H4 (cell line): ENCODE measurements around the gene KLHL13. TPM values are rescaled to one million over a fixed set of nuclear protein-coding genes. Genes with fewer than 3 reads are reported as not detected.
"Not testable (repeated sequence)": the region's sequence is repeated elsewhere in the genome, so short reads cannot be mapped to it uniquely, and the experiment has no call there.

Experiments
- DNase-seq: peaks from one replicate; pipeline ENCODE4 v3.0.0-alpha.2; 2015; ENCODE audit warnings: low spot score
- total RNA-seq: library from RNA; depleted of rRNA; stranded (reverse); fragments of >200 nt; shearing (Covaris generic); gene quantifications from 2 replicates; pipeline ENCODE4 v1.2.3, GENCODE V29; 2014

The KLHL13 gene
- total RNA-seq, 1 experiment from 2014 or later: 12.7 TPM

GRCh38 chrX:118066867-118067515, 49.6 kb downstream of the KLHL13 start:
- no peak for DNase-seq

DNA sequence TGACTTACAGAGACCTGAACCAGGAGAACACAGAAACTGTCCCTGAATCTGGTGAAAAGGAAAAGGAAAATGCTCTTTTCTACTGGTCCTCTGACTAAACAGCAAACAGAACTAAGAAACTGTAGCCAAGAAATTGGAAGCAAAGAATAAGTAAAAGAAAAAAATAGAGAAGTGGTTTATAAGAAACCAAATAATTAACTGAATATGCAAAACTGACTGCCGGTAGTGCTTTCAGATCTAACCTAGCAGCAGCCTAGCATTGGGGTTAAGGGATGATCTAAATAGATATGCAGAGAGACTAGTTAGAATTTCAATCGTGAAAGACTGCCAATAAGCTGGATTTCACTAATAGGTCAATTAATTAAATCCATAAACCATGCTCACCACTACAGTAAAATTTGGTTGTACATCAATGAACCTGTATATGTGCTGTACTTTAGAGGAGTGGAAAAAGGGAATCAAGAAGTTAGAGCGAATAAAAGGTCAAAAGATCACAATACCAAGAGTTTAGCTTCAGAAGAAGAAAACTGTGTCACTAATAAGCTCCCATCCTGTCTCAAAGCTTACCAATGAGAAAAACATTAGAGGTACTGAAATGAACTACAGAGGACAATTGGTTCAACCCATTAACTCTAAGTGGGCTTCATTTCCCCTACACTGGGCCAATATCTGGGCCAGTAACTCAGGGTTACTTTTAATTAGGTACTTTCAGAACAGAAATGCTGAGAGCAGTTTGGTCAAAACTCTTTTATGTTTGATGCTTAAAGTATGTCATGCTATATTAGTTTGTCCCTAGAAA, 53.6 kb downstream of the KLHL13 start:
- DNase-seq: no peak

DNA sequence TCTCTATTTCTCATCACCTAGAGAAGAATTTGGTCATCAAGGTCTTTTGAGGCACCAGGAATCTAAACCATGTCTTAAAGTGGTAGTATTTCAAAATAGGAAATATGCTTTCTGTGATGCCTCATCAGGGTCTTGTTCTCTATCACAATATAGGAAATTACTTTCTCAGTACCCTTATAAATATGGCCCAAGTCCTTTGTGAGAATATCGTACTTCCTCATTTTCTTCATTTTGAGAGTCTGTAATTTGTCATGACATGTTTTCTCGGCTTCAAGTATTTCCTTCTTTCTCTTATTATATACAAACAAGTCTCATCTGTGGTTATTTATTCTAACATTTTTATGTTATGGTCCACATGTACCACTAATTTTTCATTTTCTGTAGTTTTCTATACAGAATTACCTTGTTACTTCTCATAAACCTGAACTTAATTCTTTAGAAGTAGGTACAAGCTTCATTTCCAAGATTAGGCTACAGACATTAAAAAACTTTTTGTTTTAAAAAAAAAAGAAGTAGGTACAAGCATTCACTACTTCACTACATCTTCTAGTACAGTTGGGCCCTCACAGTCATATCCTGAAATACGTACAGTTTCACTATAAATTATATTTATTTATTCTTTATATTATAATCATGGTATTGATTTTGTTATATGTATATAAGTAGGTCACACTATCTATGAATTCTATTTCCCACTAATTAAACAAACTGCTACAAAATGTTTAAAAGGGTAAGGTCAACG, 54.4 kb downstream of the KLHL13 start:
- DNase-seq: no peak

- no peak for DNase-seq
Observed at GRCh38 chrX:118058924-118059323, 57.7 kb downstream of the KLHL13 start.

DNA sequence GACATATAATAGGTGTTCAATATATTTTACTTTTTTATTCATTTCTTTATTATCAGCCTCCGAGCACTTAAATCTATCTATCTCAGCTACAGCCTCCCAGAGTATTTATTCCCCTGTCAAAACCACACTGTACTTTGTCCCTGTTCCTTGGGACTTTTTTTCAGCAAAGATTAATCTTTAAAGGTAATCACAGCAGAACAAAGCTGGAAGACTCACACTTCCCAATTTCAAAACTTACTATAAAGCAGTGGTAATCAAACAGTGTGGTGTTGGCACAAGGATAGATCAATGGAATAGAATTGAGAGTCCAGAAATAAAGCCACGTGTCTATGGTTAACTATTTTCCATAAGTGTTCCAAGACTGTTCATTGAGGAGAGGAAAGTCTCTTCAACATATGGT, 59.7 kb downstream of the KLHL13 start:
- DNase-seq: no peak

- no peak for DNase-seq
Observed at GRCh38 chrX:118049713-118050112, 66.9 kb downstream of the KLHL13 start.

DNA sequence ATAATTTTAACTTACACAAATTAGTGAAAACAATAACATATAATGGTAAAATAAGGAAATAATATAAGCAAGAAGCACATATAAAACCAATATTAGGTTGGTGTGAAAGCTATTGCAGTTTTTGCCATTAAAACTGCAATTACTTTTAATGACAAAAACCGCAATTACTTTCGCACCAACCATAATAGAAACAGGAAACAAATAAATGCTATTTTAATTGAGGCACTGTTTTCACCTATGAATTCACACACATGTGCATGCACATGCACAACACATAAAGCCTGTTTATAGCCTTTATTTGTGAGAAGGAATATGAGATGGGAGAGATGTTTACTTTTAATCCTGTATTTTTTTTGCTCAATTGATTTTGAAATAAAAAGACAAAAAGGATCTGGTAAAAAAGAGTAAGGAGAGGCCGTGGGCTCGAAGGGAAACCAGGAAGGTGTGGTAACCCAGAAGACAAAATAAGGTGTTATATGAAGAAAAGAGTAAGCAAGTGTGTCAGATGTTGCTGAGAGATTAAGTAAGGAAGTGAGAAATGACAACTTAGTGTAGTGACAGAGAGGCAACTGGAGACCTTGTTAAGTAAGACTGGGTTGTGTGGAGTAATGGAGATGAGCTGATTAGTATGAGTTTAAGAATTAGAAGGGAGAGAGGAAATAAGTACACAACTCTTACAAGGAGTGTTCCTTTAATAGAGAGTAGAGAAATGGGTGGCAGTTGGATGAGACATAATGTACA, 69.0 kb downstream of the KLHL13 start:
- no peak for DNase-seq

DNA sequence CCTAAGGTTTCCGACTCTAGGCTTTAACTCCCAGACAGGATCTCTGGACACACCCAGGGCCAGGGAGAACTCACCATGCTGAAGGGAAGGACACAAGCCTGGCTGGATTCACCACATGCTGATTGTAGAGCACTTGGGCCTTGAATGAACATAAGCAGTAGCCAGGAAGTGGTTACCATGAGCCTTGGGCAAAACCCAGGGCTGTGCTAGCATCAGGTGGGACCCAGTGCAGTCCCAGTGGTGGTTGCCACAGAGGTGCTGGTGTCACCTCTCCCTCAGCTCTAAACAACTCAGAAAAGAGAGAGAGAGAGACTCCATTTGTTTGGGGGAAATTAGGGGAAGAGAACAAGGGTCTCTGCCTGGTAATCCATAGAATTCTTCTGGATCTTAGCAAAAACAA, 77.0 kb downstream of the KLHL13 start:
- no peak for DNase-seq

DNA sequence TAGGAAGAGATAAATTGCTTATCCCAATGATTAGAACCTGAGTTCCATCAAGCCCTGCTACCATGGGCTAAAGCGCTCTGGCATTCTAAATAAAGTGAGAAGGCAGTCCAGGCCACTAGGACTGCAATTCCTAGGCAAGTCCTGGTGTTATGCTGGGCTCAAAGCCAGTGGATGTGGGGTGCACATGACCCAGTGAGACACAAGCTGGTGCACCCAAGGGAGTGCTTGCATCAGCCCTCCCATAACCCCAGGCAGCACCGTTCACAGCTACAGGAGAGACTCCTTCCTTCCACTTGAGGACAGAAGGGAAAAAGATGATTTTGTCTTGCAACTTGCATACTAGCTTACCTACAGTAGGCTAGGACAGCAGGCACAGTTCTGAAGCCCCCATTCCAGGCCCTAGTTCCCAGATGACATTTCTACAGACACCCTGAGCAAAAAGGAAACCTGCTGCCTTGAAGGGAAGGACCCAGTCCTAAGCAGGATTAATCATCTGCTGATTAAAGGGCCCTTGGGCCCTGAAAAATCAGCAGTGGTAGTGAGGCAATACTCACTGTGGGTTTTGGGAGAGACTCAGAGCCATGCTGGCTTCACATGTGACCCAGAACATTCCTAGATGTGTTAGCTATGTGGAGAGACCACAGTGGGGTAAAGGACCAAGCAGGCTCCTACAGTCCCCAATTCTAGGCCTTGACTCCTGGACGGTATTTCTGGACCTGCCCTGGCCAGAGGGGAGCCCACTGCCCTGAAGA, 77.8 kb downstream of the KLHL13 start:
- DNase-seq: no peak

DNA sequence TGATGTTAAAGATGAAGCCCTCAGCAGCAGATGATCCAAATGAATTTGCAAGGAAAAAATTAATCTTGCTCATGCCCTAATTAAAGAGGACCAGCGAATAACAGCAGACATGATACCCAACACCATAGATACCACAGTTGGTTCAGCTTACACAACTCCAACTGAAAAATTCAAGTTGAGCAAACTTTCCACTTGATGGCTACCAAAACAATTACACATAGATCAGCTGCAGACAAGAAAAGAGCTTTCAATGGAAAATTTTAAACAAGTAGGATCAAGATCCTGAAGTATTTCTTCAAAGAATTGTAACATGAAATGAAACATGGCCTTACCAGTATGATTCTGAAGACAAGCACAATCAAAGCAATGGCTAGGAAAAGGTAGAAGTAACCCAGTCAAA, 90.0 kb downstream of the KLHL13 start:
- no peak for DNase-seq

DNA sequence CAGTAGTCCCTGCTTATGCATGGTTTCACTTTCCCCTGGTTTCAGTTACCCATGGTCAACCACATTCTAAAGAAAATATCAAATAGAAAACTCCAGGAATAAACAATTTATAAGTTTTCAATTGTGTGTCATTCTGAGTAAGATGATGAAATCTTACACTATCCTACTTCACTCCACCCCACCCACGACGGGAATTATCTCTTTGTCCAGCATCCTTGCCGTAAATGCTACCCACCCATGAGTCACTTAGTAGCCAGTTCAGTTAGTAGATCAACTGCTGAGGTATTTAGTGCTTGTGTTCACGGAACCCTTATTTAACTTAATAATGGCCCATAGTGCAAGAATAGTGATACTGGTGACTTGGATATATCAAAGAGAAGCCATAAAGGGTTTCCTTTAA, 91.4 kb downstream of the KLHL13 start:
- peak; percentile 28 for DNase-seq

DNA sequence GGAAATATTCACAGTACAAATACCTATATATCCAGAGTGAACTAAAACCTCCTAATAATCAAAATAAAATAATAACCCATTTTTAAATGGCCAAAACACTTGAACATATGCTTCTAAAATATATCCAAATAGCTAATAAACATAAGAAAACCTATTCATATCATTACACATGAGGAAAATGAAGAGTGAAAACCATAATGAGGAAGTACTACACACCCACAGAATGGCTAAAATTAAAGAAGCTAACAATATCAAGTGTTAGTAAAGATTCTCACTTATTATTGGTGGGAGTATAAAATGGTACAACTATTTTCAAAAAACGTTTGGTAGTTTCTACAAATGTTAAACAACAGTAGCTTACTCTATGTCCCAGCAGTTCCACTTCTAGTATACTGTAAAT, 92.1 kb downstream of the KLHL13 start:
- no peak for DNase-seq

DNA sequence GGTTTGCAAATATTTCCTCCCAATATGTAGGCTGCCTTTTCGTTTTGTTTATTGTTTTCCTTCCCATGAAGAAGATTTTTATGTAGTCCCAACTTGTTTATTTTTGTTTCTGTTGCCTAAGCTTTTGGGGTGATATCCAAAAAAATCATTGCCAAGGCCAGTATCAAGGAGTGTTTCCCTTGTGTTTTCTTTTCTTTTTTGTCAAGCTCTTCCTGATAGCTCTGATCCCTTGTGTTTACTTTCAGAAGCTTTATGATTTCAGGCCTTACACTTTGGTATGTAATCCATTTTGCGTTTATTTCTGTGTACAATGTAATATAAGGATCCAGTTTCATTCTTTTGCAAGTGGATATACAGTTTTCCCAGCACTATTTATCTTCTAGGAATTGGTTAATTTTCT, 93.9 kb downstream of the KLHL13 start:
- no peak for DNase-seq

DNA sequence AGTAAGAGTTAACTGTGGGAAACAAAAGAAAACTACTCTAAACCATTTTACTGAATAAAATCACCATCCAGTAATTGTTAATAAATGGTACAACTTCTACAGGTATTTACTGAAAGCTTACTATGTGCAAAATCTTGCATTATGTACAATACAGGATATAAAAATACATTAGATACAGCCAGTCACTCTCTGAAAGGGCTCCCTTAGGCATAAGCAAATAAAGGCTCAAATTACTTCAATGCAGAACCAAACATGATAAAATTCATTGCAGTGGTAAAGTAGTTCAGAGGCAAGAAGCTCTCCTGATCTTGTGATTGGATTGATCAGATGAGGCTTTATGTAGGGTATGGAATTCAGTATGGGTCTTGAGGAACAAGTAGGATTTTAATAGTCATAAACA, 100.2 kb downstream of the KLHL13 start:
- DNase-seq: no peak

GRCh38 chrX:118002417-118002816, 114.2 kb downstream of the KLHL13 start:
- DNase-seq: not testable (repeated sequence)

DNA sequence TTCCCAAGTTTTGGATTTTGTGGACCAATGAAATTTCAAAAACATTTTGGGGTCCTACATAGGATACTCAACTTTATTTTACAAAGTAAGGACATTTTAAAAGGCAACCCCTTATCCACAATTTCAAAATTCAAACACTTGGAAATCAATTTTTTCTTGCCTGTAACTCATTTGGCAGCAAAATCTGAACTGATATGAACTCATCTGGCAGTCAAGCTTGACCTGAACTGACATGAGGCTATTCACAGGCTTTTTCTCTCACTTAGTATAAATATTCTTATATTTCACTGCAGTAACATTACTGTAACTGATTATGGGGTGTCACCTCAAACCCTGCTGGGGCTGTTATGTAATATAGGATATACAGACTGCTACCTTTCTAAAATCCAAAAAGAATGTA, 116.1 kb downstream of the KLHL13 start:
- DNase-seq: no peak

- no peak for DNase-seq
Observed at GRCh38 chrX:117998171-117998570, 118.4 kb downstream of the KLHL13 start.

- DNase-seq: no peak
Observed at GRCh38 chrX:117996918-117997480, 119.6 kb downstream of the KLHL13 start.

DNA sequence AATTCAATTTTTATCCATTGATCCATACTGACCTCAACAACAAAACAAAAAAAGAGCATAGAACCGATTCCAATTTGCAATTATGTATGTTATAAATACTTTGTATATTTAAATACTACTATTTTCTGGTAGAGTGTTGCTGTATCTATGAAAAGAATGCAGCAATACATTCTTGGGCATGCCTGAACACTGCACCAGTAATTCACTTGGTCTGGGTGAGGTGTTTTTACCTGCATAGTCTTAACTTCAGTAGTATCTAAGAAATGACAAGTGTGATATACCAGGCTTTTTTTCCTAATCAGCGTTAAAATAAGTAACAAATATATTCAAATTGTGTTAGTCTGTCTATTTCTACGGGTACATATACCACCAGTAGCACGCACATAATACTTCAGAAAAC, 120.2 kb downstream of the KLHL13 start:
- DNase-seq: no peak

DNA sequence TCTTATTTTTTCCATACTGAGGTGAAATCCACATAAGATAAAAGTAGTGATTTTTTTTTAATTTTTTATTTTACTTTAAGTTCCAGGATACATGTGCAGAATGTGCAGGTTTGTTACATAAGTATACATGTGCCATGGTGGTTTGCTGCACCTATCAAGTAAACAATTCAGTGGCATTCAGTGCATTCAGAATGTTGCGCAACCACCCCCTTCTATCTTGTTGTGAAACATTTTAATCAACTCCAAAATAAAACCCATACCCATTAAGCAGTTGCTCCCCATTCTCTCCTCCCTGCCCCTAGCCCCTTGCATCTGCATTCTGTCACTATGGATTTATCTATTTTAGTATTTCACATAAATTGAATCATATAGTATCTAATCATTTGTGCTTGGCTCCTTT, 121.2 kb downstream of the KLHL13 start:
- DNase-seq: no peak

- DNase-seq: no peak
Observed at GRCh38 chrX:117992192-117992723, 124.4 kb downstream of the KLHL13 start.
